IMR-90 (cell line): ENCODE data around the gene KCNT1. TPM values are rescaled to one million over a fixed set of nuclear protein-coding genes. Genes with fewer than 3 reads are reported as not detected.

ENCODE experiments used
- ATAC-seq: fragments of 200-7000 bp; cut with Tn5 transposase; 2 replicates; pipeline ENCODE4 v1.9.1; 2020; ENCODE audit warnings: low read depth, mild to moderate bottlenecking, moderate library complexity
- BruUV-seq: library from RNA; stranded (reverse); fragments of 400-500 nt; replicated peaks from 2 replicates; lab custom pipeline; 2021; lab: Mats Ljungman, UMichigan
- CTCF ChIA-PET: fragments of 300-600 bp; formaldehyde crosslinking; extraction: SDS; loops from one replicate; lab custom pipeline; 2021; ENCODE audit warnings: antibody characterized with exemption; lab: Yijun Ruan, JAX
- POLR2A ChIA-PET: fragments of 300-600 bp; sonication (Branson Sonifier 250); formaldehyde crosslinking; loops from one replicate; lab custom pipeline; 2022; ENCODE audit warnings: antibody characterized with exemption; ENCODE audit not compliant: unreplicated experiment; lab: Charles Lee
- DNase-seq: peaks from one replicate; pipeline ENCODE4 v3.0.0; 2013
- H2AFZ ChIP-seq: replicated peaks from 2 replicates; pipeline ENCODE3; 2013; ENCODE audit warnings: low read length, mild to moderate bottlenecking; ENCODE audit not compliant: poor library complexity
- H2AK5ac ChIP-seq: 2 replicates; pipeline ENCODE4 v1.6.1; 2013; ENCODE audit warnings: low read depth, low read length, inconsistent platforms
- H2AK9ac ChIP-seq: replicated peaks from 2 replicates; pipeline ENCODE3; 2013; ENCODE audit warnings: mild to moderate bottlenecking, low read depth, low read length, moderate library complexity; ENCODE audit not compliant: poor library complexity
- H2BK120ac ChIP-seq: 2 replicates; pipeline ENCODE4 v1.6.1; 2013; ENCODE audit warnings: low read depth, low read length, inconsistent platforms
- H2BK15ac ChIP-seq: 3 replicates; pipeline ENCODE4 v1.6.1; 2013; ENCODE audit warnings: low read depth, low read length, inconsistent platforms
- H2BK20ac ChIP-seq: 2 replicates; pipeline ENCODE4 v1.6.1; 2013; ENCODE audit warnings: low read depth, mild to moderate bottlenecking, inconsistent platforms, low read length, moderate library complexity
- H2BK5ac ChIP-seq: 2 replicates; pipeline ENCODE4 v1.6.1; 2013; ENCODE audit warnings: mild to moderate bottlenecking, low read depth, low read length, inconsistent platforms; ENCODE audit not compliant: poor library complexity, severe bottlenecking
- H3K14ac ChIP-seq: replicated peaks from 2 replicates; pipeline ENCODE4 v1.6.1; 2013; ENCODE audit warnings: low read depth, low read length, inconsistent platforms
- H3K18ac ChIP-seq: 2 replicates; pipeline ENCODE4 v1.6.1; 2013; ENCODE audit warnings: low read depth, low read length, control low read depth
- H3K23ac ChIP-seq: 2 replicates; pipeline ENCODE4 v1.6.1; 2013; ENCODE audit warnings: low read depth, low read length, inconsistent platforms
- H3K27ac ChIP-seq: 2 replicates; pipeline ENCODE4 v1.5.1; 2013; ENCODE audit warnings: mild to moderate bottlenecking, control low read depth, low read length; ENCODE audit not compliant: insufficient read depth
- H3K27me3 ChIP-seq: 2 replicates; pipeline ENCODE4 v1.6.1; 2013; ENCODE audit warnings: low read length; ENCODE audit not compliant: control insufficient read depth, insufficient read depth
- H3K36me3 ChIP-seq: 2 replicates; pipeline ENCODE4 v1.6.1; 2013; ENCODE audit warnings: low read length, mixed read lengths; ENCODE audit not compliant: control insufficient read depth, insufficient read depth
- H3K4ac ChIP-seq: 2 replicates; pipeline ENCODE4 v1.6.1; 2013; ENCODE audit warnings: low read depth, low read length, inconsistent platforms
- H3K4me1 ChIP-seq: 2 replicates; pipeline ENCODE4 v1.6.1; 2013; ENCODE audit warnings: low read length, mixed read lengths; ENCODE audit not compliant: control insufficient read depth, insufficient read depth
- H3K4me2 ChIP-seq: 2 replicates; pipeline ENCODE4 v1.6.1; 2013; ENCODE audit warnings: low read depth, mild to moderate bottlenecking, control low read depth, low read length, moderate library complexity
- H3K4me3 ChIP-seq: 2 replicates; pipeline ENCODE4 v1.5.1; 2013; ENCODE audit warnings: low read depth, mild to moderate bottlenecking, control low read depth, low read length, moderate library complexity; ENCODE audit not compliant: insufficient read depth
- H3K56ac ChIP-seq: 2 replicates; pipeline ENCODE4 v1.6.1; 2013; ENCODE audit warnings: low read length, inconsistent platforms; ENCODE audit not compliant: insufficient read depth; ENCODE audit errors: extremely low read depth
- H3K79me1 ChIP-seq, 2 experiments: 2 replicates each; pipeline ENCODE4 v1.6.1; 2013; ENCODE audit warnings: low read length in 2 of 2, inconsistent platforms in 1 of 2, low read depth in 1 of 2
- H3K9ac ChIP-seq: 2 replicates; pipeline ENCODE4 v1.6.1; 2013; ENCODE audit warnings: low read depth, low read length, control low read depth
- H3K9me1 ChIP-seq: 2 replicates; pipeline ENCODE4 v1.6.1; 2013; ENCODE audit warnings: low read length, inconsistent platforms; ENCODE audit not compliant: insufficient read depth
- H3K9me3 ChIP-seq: 2 replicates; pipeline ENCODE4 v1.6.1; 2013; ENCODE audit warnings: low read length; ENCODE audit not compliant: control insufficient read depth, insufficient read depth
- H4K20me1 ChIP-seq: 2 replicates; pipeline ENCODE4 v1.6.1; 2013; ENCODE audit warnings: low read length, inconsistent platforms; ENCODE audit not compliant: insufficient read depth
- H4K5ac ChIP-seq: 2 replicates; pipeline ENCODE4 v1.6.1; 2013; ENCODE audit warnings: mild to moderate bottlenecking, low read depth, low read length, control low read depth
- H4K8ac ChIP-seq, 2 experiments: 2 replicates each; pipeline ENCODE4 v1.6.1; 2013; ENCODE audit warnings: low read depth in 2 of 2, low read length in 2 of 2, control low read depth in 1 of 2, inconsistent platforms in 1 of 2
- H4K91ac ChIP-seq: 2 replicates; pipeline ENCODE4 v1.6.1; 2013; ENCODE audit warnings: low read depth, low read length, inconsistent platforms; ENCODE audit not compliant: insufficient read depth
- BHLHE40 ChIP-seq: fragments of 150-350 bp; IDR thresholded peaks from 2 replicates; pipeline ENCODE4 v1.6.1; 2016; ENCODE audit warnings: mild to moderate bottlenecking, low read depth, low read length
- CEBPB ChIP-seq: IDR thresholded peaks from 2 replicates; pipeline ENCODE4 v1.6.1; 2012; ENCODE audit warnings: low read depth, low read length, improper control_type of control experiment
- CHD1 ChIP-seq: IDR thresholded peaks from 2 replicates; pipeline ENCODE4 v1.6.1; 2012; ENCODE audit warnings: low read depth, low read length, improper control_type of control experiment
- CTCF ChIP-seq: conservative IDR thresholded peaks from 2 replicates; pipeline ENCODE4 v1.5.1; 2012; ENCODE audit warnings: mild to moderate bottlenecking, low read depth, low read length, improper control_type of control experiment
- ELK1 ChIP-seq: fragments of 150-350 bp; IDR thresholded peaks from 2 replicates; pipeline ENCODE4 v1.6.1; 2016; ENCODE audit warnings: low read depth, mild to moderate bottlenecking, low read length, moderate library complexity, borderline replicate concordance
- FOS ChIP-seq: fragments of 150-350 bp; IDR thresholded peaks from 2 replicates; pipeline ENCODE4 v1.6.1; 2016; ENCODE audit warnings: low read depth, low read length
- MAFK ChIP-seq: IDR thresholded peaks from 2 replicates; pipeline ENCODE4 v1.6.1; 2012; ENCODE audit warnings: low read depth, low read length, improper control_type of control experiment
- MAZ ChIP-seq: IDR thresholded peaks from 2 replicates; pipeline ENCODE4 v1.6.1; 2012; ENCODE audit warnings: low read depth, mild to moderate bottlenecking, low read length, improper control_type of control experiment, moderate library complexity, borderline replicate concordance
- MXI1 ChIP-seq: IDR thresholded peaks from 2 replicates; pipeline ENCODE4 v1.6.1; 2012; ENCODE audit warnings: low read depth, mild to moderate bottlenecking, low read length, moderate library complexity, borderline replicate concordance
- NFE2L2 ChIP-seq: fragments of 150-350 bp; IDR thresholded peaks from 2 replicates; pipeline ENCODE4 v1.6.1; 2016; ENCODE audit warnings: low read depth, mild to moderate bottlenecking, low read length
- POLR2A ChIP-seq: IDR thresholded peaks from 2 replicates; pipeline ENCODE4 v1.6.1; 2012; ENCODE audit warnings: mild to moderate bottlenecking, low read depth, low read length
- RAD21 ChIP-seq: IDR thresholded peaks from 2 replicates; pipeline ENCODE4 v1.6.1; 2012; ENCODE audit warnings: low read length, improper control_type of control experiment
- RCOR1 ChIP-seq: IDR thresholded peaks from 2 replicates; pipeline ENCODE4 v1.6.1; 2012; ENCODE audit warnings: mild to moderate bottlenecking, low read length, improper control_type of control experiment; ENCODE audit not compliant: insufficient replicate concordance
- RFX5 ChIP-seq: IDR thresholded peaks from 2 replicates; pipeline ENCODE4 v1.8.0; 2012; ENCODE audit warnings: low read depth, mild to moderate bottlenecking, low read length, moderate library complexity
- SMC3 ChIP-seq: fragments of 150-350 bp; IDR thresholded peaks from 2 replicates; pipeline ENCODE4 v1.6.1; 2016; ENCODE audit warnings: low read depth, mild to moderate bottlenecking, antibody characterized with exemption, low read length, moderate library complexity
- USF2 ChIP-seq: fragments of 150-350 bp; IDR thresholded peaks from 2 replicates; pipeline ENCODE4 v1.6.1; 2017; ENCODE audit warnings: mild to moderate bottlenecking, antibody characterized with exemption, low read length, low read depth
- WGBS, 2 experiments: methylation state at CpG; one replicate each; pipeline versions ENCODE4 v1.1.5 to v1.1.7; 2013; ENCODE audit warnings: missing lambda C conversion rate in 2 of 2; ENCODE audit not compliant: insufficient read length in 1 of 2; ENCODE audit errors: extremely low coverage in 2 of 2; 5-methylcytosine and 5-hydroxymethylcytosine counted together
- dilution Hi-C: fragments of 300-500 bp; cut with HindIII; formaldehyde crosslinking; loops from one replicate; pipeline ENCODE4 v1.14.3; 2018; ENCODE audit warnings: low sequenced_read_pairs; ENCODE audit not compliant: unreplicated experiment
- in situ Hi-C: fragments of 300-500 bp; cut with MboI; formaldehyde crosslinking; loops from 3 replicates; pipeline ENCODE4 v1.14.3; 2019; ENCODE audit warnings: low sequenced_read_pairs, inconsistent platforms, mixed read lengths
- intact Hi-C: fragments of 100-400 bp; cut with micrococcal nuclease; formaldehyde crosslinking; loops from 2 replicates; pipeline ENCODE4 v1.10.0; 2022
- polyA plus RNA-seq, 3 experiments: library from polyadenylated mRNA; depleted of rRNA; stranded (reverse); fragments of >200 nt; gene quantifications; 2 replicates each; pipeline ENCODE4 v1.2.3, GENCODE V29; 2012; ENCODE audit warnings: low replicate concordance in 1 of 3
- total RNA-seq: library from RNA; depleted of rRNA; stranded (reverse); fragments of >200 nt; gene quantifications from 2 replicates; pipeline ENCODE4 v1.2.3, GENCODE V29; 2012

KCNT1 gene
- total and polyA plus RNA-seq, 2 of the 4 experiments (the other 2 are of a cell fraction): not detected

- Histone ChIP-seq H3K4me2 (no peak overlapping the region), H3K4me3 (no peak overlapping the region), H2AK5ac (no peak overlapping the region), H4K8ac (no peak overlapping the region), H3K79me1 (no peaks in the 10 kb centered on the region), H3K9ac (no peak overlapping the region), H4K91ac (no peak overlapping the region), H2BK120ac (no peak overlapping the region), H3K14ac (no peak overlapping the region), H3K27ac (no peak overlapping the region), H3K23ac (no peak overlapping the region), H3K27me3 (peaks cover 22% of the 10 kb centered on the region), H4K20me1 (no peaks in the 10 kb centered on the region; the same call in 1 of the 2 replicates), H3K18ac (no peak overlapping the region), H3K4ac (no peak overlapping the region), H2BK20ac (no peak overlapping the region), H2BK15ac (no peak overlapping the region), H4K5ac (no peak overlapping the region), H3K9me1 (no peaks in the 10 kb centered on the region), H2AFZ (no peak overlapping the region), H3K56ac (no peak overlapping the region), H3K36me3 (no peaks in the 10 kb centered on the region), H2BK5ac (no peak overlapping the region), H3K4me1 (no peaks in the 10 kb centered on the region), H3K9me3 (peaks cover 6% of the 10 kb centered on the region; the same call in 1 of the 2 replicates), H2AK9ac (no peak overlapping the region)
- DNase-seq: no peak
- WGBS, 2 experiments: 43% methylated on average over 11 of the region's 27 CpGs; no CpG with 5 or more reads in 1 of the 2 experiments
- BruUV-seq: no TSS peak
- TF ChIP-seq POLR2A (no peak), RCOR1 (no peak), RFX5 (no peak), SMC3 (no peak), MXI1 (no peak), ELK1 (no peak), RAD21 (no peak), CTCF (no peak), BHLHE40 (no peak), NFE2L2 (no peak), CHD1 (no peak), USF2 (no peak), CEBPB (no peak), MAZ (no peak), FOS (no peak), MAFK (no peak)
- no peak for ATAC-seq
- intact Hi-C loops: no loop called here
- ChIA-PET CTCF (no interaction called here), POLR2A (no interaction called here)
- in situ Hi-C loops: no loop called here
- dilution Hi-C loops: no loop called here
These were observed 32.7 kb downstream of the KCNT1 start for GRCh38 chr9:135734616-135735144.
